SK-N-SH treated with all-trans-retinoic acid at 6 μM for 48 hours (cell line): Measurements from ENCODE around the gene KRTAP12-2.

Experiments
- ATAC-seq: fragments of 200-7000 bp; cut with Tn5 transposase; 3 replicates; pipeline ENCODE4 v1.9.1; 2020; ENCODE audit warnings: mild to moderate bottlenecking, moderate library complexity
- ARNTL ChIP-seq: fragments of 450-650 bp; formaldehyde crosslinking; IDR thresholded peaks from 2 replicates; pipeline ENCODE4 v1.5.0; 2020; ENCODE audit warnings: low read depth, mild to moderate bottlenecking, moderate library complexity, borderline replicate concordance
- ESRRG ChIP-seq: fragments of 250-450 bp; sonication (Bioruptor Pico); IDR thresholded peaks from 2 replicates; pipeline ENCODE4 v1.6.1; 2021; ENCODE audit warnings: mild to moderate bottlenecking
- GLIS3 ChIP-seq: fragments of 250-450 bp; sonication (Bioruptor Pico); IDR thresholded peaks from 2 replicates; pipeline ENCODE4 v1.5.0; 2020; ENCODE audit warnings: mild to moderate bottlenecking, moderate library complexity
- OSR1 ChIP-seq: fragments of 250-450 bp; sonication (Bioruptor Pico); IDR thresholded peaks from 2 replicates; pipeline ENCODE4 v1.8.0; 2022; ENCODE audit warnings: moderate library complexity, mild to moderate bottlenecking, inconsistent platforms
- PPARA ChIP-seq: fragments of 250-450 bp; sonication (Bioruptor Pico); IDR thresholded peaks from 2 replicates; pipeline ENCODE4 v1.5.0; 2020; ENCODE audit warnings: mild to moderate bottlenecking, borderline replicate concordance
- RARB ChIP-seq: fragments of 250-450 bp; sonication (Bioruptor Pico); IDR thresholded peaks from 2 replicates; pipeline ENCODE4 v1.8.0; 2021; ENCODE audit warnings: mild to moderate bottlenecking, moderate library complexity
- TCF4 ChIP-seq: fragments of 250-450 bp; sonication (Bioruptor Pico); IDR thresholded peaks from 2 replicates; pipeline ENCODE4 v1.8.0; 2021; ENCODE audit warnings: mild to moderate bottlenecking, moderate library complexity, borderline replicate concordance
- TOX ChIP-seq: fragments of 250-450 bp; sonication (Bioruptor Pico); IDR thresholded peaks from 2 replicates; pipeline ENCODE4 v1.8.0; 2021; ENCODE audit warnings: mild to moderate bottlenecking, moderate library complexity, borderline replicate concordance
- ZC3H10 ChIP-seq: fragments of 250-450 bp; sonication (Bioruptor Pico); IDR thresholded peaks from 2 replicates; pipeline ENCODE4 v1.5.1; 2021; ENCODE audit warnings: mild to moderate bottlenecking, moderate library complexity
- ZFP3 ChIP-seq: fragments of 250-450 bp; sonication (Bioruptor Pico); IDR thresholded peaks from 2 replicates; pipeline ENCODE4 v1.5.0; 2020; ENCODE audit warnings: mild to moderate bottlenecking, moderate library complexity
- ZFP30 ChIP-seq: fragments of 450-650 bp; formaldehyde crosslinking; IDR thresholded peaks from 2 replicates; pipeline ENCODE4 v1.5.0; 2022; ENCODE audit warnings: mild to moderate bottlenecking, moderate library complexity
- ZNF565 ChIP-seq: fragments of 450-650 bp; formaldehyde crosslinking; conservative IDR thresholded peaks from 2 replicates; pipeline ENCODE4 v1.5.0; 2020; ENCODE audit warnings: low read depth, mild to moderate bottlenecking, moderate library complexity
- ZNF70 ChIP-seq: fragments of 450-650 bp; formaldehyde crosslinking; IDR thresholded peaks from 2 replicates; pipeline ENCODE4 v1.5.0; 2020; ENCODE audit warnings: mild to moderate bottlenecking, moderate library complexity
- ZNF8 ChIP-seq: fragments of 450-650 bp; formaldehyde crosslinking; IDR thresholded peaks from 2 replicates; pipeline ENCODE4 v1.5.0; 2020; ENCODE audit warnings: mild to moderate bottlenecking, moderate library complexity
- TF ChIP-seq, protein P1 (sequence below): fragments of 250-450 bp; sonication (Bioruptor Pico); IDR thresholded peaks from 2 replicates; pipeline ENCODE4 v1.5.0; 2020; ENCODE audit warnings: mild to moderate bottlenecking, moderate library complexity
- TF ChIP-seq, protein P2 (sequence below): fragments of 250-450 bp; sonication (Bioruptor Pico); IDR thresholded peaks from 2 replicates; pipeline ENCODE4 v1.5.1; 2021; ENCODE audit warnings: mild to moderate bottlenecking, moderate library complexity
- TF ChIP-seq, protein P3 (sequence below): fragments of 250-450 bp; sonication (Bioruptor Pico); IDR thresholded peaks from 2 replicates; pipeline ENCODE4 v1.5.1; 2020; ENCODE audit warnings: low read depth, mild to moderate bottlenecking, moderate library complexity
- TF ChIP-seq, protein P4 (sequence below): fragments of 250-450 bp; sonication (Bioruptor Pico); IDR thresholded peaks from 2 replicates; pipeline ENCODE4 v1.8.0; 2020; ENCODE audit warnings: mild to moderate bottlenecking, moderate library complexity, borderline replicate concordance
- TF ChIP-seq, protein P5 (sequence below): fragments of 250-450 bp; sonication (Bioruptor Pico); IDR thresholded peaks from 2 replicates; pipeline ENCODE4 v1.8.0; 2021; ENCODE audit warnings: low read depth, mild to moderate bottlenecking, moderate library complexity, borderline replicate concordance

The KRTAP12-2 gene

DNA sequence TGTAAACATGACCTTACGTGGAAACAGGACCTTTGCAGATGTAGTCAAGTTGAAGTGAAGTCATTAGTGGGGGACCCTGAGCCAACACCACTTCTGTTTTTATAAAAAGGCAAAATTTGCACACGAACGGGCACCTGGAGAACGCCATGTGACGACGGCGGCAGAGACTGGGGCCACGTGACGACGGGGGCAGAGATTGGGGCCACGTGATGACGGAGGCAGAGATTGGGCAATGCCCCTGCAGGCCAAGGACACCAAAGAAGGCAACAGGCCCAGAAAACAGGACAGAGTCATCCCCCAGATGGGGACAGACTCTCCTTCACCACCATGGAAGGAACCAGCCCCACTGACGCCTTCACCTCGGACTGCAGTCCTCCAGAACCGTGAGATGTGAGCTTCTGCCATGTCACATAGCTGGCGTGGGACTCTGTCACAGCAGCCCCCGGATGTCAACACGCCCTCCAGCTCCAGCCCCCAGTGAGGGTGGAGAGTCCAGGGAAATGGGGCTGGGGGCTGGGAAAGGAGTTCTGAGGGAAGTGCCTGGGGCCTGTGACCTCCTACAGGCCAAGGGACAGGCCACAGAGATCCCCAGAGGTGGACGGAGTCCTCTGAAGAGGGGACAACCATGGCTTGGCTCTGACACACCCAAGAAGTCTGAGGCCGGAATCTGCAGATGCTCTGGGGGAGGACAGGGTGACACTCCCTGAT is 16.3 kb downstream of the KRTAP12-2 start (continued):
- TF ChIP-seq, protein P1, sequence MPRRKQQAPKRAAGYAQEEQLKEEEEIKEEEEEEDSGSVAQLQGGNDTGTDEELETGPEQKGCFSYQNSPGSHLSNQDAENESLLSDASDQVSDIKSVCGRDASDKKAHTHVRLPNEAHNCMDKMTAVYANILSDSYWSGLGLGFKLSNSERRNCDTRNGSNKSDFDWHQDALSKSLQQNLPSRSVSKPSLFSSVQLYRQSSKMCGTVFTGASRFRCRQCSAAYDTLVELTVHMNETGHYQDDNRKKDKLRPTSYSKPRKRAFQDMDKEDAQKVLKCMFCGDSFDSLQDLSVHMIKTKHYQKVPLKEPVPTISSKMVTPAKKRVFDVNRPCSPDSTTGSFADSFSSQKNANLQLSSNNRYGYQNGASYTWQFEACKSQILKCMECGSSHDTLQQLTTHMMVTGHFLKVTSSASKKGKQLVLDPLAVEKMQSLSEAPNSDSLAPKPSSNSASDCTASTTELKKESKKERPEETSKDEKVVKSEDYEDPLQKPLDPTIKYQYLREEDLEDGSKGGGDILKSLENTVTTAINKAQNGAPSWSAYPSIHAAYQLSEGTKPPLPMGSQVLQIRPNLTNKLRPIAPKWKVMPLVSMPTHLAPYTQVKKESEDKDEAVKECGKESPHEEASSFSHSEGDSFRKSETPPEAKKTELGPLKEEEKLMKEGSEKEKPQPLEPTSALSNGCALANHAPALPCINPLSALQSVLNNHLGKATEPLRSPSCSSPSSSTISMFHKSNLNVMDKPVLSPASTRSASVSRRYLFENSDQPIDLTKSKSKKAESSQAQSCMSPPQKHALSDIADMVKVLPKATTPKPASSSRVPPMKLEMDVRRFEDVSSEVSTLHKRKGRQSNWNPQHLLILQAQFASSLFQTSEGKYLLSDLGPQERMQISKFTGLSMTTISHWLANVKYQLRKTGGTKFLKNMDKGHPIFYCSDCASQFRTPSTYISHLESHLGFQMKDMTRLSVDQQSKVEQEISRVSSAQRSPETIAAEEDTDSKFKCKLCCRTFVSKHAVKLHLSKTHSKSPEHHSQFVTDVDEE (CRISPR knock-in tag): no peak
- TF ChIP-seq ZC3H10 (CRISPR knock-in tag) (no peak), ARNTL (CRISPR knock-in tag) (no peak), TOX (no peak)
- TF ChIP-seq, protein P2, sequence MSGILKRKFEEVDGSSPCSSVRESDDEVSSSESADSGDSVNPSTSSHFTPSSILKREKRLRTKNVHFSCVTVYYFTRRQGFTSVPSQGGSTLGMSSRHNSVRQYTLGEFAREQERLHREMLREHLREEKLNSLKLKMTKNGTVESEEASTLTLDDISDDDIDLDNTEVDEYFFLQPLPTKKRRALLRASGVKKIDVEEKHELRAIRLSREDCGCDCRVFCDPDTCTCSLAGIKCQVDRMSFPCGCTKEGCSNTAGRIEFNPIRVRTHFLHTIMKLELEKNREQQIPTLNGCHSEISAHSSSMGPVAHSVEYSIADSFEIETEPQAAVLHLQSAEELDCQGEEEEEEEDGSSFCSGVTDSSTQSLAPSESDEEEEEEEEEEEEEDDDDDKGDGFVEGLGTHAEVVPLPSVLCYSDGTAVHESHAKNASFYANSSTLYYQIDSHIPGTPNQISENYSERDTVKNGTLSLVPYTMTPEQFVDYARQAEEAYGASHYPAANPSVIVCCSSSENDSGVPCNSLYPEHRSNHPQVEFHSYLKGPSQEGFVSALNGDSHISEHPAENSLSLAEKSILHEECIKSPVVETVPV (CRISPR knock-in tag): no peak

DNA sequence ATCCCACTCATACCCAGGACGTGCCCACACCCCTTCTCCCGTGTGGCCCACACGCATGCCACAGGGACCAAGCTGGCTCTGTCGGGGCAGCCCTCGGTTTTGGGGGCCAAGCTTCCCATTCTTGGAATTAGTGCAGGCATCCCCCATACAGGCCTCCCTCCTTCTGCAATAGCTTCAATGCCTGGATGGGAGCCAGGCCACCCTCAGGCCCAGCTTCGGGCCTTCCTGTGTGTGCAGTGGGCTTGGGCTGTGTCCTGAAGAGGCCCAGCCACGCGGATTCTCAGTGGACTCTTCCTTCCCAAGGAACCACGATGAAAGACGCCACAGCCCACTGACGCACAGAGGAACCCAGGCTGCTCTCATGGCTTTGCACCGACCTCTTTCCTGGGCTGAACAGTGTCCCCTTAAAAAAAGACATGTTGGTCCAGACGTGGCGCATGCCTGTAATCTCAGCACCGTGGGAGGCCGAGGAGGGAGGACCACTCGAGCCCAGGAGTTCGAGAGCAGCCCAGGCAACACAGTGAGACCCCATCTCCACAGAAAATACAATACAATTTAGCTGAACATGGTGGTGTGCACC is 17.1 kb downstream of the KRTAP12-2 start:
- TF ChIP-seq ZNF70 (CRISPR knock-in tag) (no peak), RARB (CRISPR knock-in tag) (no peak), ZFP3 (CRISPR knock-in tag) (no peak), ARNTL (CRISPR knock-in tag) (no peak), TCF4 (no peak), ZNF565 (CRISPR knock-in tag) (no peak), ZFP30 (CRISPR knock-in tag) (no peak), PPARA (CRISPR knock-in tag) (no peak), ZNF8 (no peak)
- TF ChIP-seq, protein P2 (CRISPR knock-in tag): no peak
- TF ChIP-seq, protein P3, sequence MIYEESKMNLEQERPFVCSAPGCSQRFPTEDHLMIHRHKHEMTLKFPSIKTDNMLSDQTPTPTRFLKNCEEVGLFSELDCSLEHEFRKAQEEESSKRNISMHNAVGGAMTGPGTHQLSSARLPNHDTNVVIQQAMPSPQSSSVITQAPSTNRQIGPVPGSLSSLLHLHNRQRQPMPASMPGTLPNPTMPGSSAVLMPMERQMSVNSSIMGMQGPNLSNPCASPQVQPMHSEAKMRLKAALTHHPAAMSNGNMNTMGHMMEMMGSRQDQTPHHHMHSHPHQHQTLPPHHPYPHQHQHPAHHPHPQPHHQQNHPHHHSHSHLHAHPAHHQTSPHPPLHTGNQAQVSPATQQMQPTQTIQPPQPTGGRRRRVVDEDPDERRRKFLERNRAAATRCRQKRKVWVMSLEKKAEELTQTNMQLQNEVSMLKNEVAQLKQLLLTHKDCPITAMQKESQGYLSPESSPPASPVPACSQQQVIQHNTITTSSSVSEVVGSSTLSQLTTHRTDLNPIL (CRISPR knock-in tag): no peak
- TF ChIP-seq, protein P4, sequence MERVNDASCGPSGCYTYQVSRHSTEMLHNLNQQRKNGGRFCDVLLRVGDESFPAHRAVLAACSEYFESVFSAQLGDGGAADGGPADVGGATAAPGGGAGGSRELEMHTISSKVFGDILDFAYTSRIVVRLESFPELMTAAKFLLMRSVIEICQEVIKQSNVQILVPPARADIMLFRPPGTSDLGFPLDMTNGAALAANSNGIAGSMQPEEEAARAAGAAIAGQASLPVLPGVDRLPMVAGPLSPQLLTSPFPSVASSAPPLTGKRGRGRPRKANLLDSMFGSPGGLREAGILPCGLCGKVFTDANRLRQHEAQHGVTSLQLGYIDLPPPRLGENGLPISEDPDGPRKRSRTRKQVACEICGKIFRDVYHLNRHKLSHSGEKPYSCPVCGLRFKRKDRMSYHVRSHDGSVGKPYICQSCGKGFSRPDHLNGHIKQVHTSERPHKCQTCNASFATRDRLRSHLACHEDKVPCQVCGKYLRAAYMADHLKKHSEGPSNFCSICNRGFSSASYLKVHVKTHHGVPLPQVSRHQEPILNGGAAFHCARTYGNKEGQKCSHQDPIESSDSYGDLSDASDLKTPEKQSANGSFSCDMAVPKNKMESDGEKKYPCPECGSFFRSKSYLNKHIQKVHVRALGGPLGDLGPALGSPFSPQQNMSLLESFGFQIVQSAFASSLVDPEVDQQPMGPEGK (CRISPR knock-in tag): no peak
- no peak for ATAC-seq

DNA sequence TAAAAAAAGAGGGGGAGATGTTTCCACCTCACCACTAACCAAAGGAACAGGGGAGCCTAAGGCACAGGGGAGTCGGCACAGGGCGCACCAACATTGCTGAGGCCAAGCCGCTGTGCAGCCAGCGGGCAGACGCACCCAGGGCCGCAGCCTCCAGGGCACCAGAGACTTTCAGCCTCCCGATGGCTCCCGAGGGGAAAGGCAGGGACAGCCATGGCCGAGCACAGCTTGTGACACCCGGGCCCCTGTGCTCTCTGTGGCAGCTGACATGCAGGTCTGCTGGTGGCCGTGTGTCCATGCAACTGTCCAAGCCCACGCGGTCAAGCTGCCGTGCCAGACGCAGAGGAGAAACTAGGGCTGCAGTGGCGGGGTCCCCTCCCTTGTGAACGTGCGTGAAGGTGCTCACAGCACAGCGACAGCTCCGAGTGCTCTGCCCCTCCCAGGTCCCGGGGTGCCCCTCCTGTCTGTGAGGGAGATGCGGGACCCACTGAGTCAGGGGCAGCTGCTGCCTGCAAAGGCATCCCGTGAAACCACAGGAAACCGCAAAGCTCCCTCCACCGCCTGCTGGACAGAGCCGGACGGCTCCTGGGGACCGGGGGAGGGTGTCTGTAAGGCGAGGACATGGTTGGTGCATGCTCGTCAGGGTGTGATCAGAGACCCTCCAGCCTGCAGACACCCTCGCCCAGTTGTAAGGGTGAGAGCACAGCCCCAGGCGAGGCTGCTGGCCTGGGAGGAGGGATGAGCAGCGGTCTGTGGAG is 18.0 kb downstream of the KRTAP12-2 start:
- ATAC-seq: no peak; the same call in 2 of the 3 replicates
- TF ChIP-seq ZNF8: no peak
- no peak for TF ChIP-seq GLIS3 (CRISPR knock-in tag)
- TF ChIP-seq ZNF565 (CRISPR knock-in tag): no peak
- TF ChIP-seq OSR1 (CRISPR knock-in tag): no peak
- no peak for TF ChIP-seq ESRRG (CRISPR knock-in tag)
- no peak for TF ChIP-seq ZFP30 (CRISPR knock-in tag)
- TF ChIP-seq, protein P1 (CRISPR knock-in tag): no peak
- TF ChIP-seq, protein P5, sequence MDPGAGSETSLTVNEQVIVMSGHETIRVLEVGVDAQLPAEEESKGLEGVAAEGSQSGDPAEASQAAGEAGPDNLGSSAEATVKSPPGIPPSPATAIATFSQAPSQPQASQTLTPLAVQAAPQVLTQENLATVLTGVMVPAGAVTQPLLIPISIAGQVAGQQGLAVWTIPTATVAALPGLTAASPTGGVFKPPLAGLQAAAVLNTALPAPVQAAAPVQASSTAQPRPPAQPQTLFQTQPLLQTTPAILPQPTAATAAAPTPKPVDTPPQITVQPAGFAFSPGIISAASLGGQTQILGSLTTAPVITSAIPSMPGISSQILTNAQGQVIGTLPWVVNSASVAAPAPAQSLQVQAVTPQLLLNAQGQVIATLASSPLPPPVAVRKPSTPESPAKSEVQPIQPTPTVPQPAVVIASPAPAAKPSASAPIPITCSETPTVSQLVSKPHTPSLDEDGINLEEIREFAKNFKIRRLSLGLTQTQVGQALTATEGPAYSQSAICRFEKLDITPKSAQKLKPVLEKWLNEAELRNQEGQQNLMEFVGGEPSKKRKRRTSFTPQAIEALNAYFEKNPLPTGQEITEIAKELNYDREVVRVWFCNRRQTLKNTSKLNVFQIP (CRISPR knock-in tag): no peak
- no peak for TF ChIP-seq ZC3H10 (CRISPR knock-in tag)
- TF ChIP-seq, protein P2 (CRISPR knock-in tag): no peak
